Measurements from ENCODE around the gene SLC31A2.

DNA sequence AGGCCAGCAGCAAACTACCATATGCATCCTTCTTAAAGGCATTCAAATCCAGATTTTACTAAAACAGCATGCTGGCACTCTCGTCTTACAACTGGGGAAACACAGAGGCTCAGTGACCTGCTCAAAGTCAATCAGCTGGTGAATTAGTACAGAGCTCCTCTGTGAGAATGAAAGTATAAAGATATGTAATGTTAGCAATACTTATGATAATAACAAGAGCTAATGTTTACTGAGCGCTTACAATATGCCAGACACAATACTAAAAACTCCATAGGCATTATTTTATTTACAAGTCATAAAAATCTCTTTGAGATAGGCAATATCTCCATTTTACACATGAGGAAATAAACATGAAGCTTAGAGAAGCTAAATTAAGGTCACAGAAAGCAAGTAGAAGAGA lies 41.6 kb downstream of the SLC31A2 start:
- no peak for TF ChIP-seq EZH2 (IDR thresholded peaks at IDR 0.05; ENCODE audit: borderline replicate concordance, insufficient read depth, low read depth, low read length, poor library complexity, severe bottlenecking)
- TF ChIP-seq, protein P1, sequence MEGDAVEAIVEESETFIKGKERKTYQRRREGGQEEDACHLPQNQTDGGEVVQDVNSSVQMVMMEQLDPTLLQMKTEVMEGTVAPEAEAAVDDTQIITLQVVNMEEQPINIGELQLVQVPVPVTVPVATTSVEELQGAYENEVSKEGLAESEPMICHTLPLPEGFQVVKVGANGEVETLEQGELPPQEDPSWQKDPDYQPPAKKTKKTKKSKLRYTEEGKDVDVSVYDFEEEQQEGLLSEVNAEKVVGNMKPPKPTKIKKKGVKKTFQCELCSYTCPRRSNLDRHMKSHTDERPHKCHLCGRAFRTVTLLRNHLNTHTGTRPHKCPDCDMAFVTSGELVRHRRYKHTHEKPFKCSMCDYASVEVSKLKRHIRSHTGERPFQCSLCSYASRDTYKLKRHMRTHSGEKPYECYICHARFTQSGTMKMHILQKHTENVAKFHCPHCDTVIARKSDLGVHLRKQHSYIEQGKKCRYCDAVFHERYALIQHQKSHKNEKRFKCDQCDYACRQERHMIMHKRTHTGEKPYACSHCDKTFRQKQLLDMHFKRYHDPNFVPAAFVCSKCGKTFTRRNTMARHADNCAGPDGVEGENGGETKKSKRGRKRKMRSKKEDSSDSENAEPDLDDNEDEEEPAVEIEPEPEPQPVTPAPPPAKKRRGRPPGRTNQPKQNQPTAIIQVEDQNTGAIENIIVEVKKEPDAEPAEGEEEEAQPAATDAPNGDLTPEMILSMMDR (IDR thresholded peaks at IDR 0.05) = no peak
